HFF-Myc (cell line): Measurements from ENCODE around the gene TRIM24.
A peak's percentile ranks its signal among the peaks of the same experiment; 100 is the strongest.
"Not testable (repeated sequence)": the region's sequence is repeated elsewhere in the genome, so short reads cannot be mapped to it uniquely, and the experiment has no call there.

Experiments
- DNase-seq: peaks from one replicate; pipeline ENCODE4 v3.0.0-alpha.2; 2011; ENCODE audit warnings: low read depth; ENCODE audit errors: extremely low read depth
- H3K4me3 ChIP-seq: replicated peaks from 2 replicates; pipeline ENCODE4 v1.5.1; 2011; ENCODE audit warnings: low read depth, mild to moderate bottlenecking, control low read depth, low read length
- CTCF ChIP-seq: IDR thresholded peaks from 2 replicates; pipeline ENCODE4 v1.5.1; 2012; ENCODE audit warnings: mild to moderate bottlenecking, low read depth, low read length, control low read depth; ENCODE audit errors: missing control alignments

TRIM24 gene

GRCh38 chr7:138460649-138461607 is 869 bp downstream of the TRIM24 start:
- H3K4me3 ChIP-seq: peak overlapping the region; percentile 66
- no peak for DNase-seq
- TF ChIP-seq CTCF: no peak

- not testable (repeated sequence) for H3K4me3 ChIP-seq, DNase-seq
These were observed 3.2 kb downstream of the TRIM24 start for GRCh38 chr7:138463291-138463618.

- TF ChIP-seq CTCF: no peak
- DNase-seq: no peak
- H3K4me3 ChIP-seq: no peak overlapping the region
These were observed 5.0 kb downstream of the TRIM24 start for GRCh38 chr7:138465046-138465445.

- DNase-seq, H3K4me3 ChIP-seq: not testable (repeated sequence)
These were observed 6.2 kb downstream of the TRIM24 start for GRCh38 chr7:138466069-138466756.

- no peak overlapping the region for H3K4me3 ChIP-seq
- no peak for DNase-seq
- TF ChIP-seq CTCF: no peak
These were observed 8.4 kb downstream of the TRIM24 start for GRCh38 chr7:138468244-138469123.

GRCh38 chr7:138470391-138471157 is 10.5 kb downstream of the TRIM24 start:
- TF ChIP-seq CTCF: no peak
- no peak overlapping the region for H3K4me3 ChIP-seq
- DNase-seq: no peak

- no peak overlapping the region for H3K4me3 ChIP-seq
- DNase-seq: no peak
- TF ChIP-seq CTCF: no peak
These were observed 12.4 kb downstream of the TRIM24 start for GRCh38 chr7:138472292-138473079.
